Caco-2 (cell line): ENCODE data around the gene EFHC1. TPM values are rescaled to one million over a fixed set of nuclear protein-coding genes. Genes with fewer than 3 reads are reported as not detected.

Source experiments
- BruUV-seq: library from RNA; stranded (reverse); fragments of 400-500 nt; replicated peaks from 2 replicates; lab custom pipeline; 2021; lab: Mats Ljungman, UMichigan
- CTCF ChIA-PET: fragments of 300-600 bp; sonication (Branson Sonifier 250); formaldehyde crosslinking; loops from one replicate; lab custom pipeline; 2022; ENCODE audit warnings: antibody characterized with exemption; lab: Charles Lee
- POLR2A ChIA-PET: fragments of 300-600 bp; sonication (Branson Sonifier 250); formaldehyde crosslinking; loops from one replicate; lab custom pipeline; 2022; ENCODE audit warnings: antibody characterized with exemption; lab: Charles Lee
- DNase-seq, 2 experiments: peaks; one replicate each; pipeline versions ENCODE4 v3.0.0 to v3.0.0-alpha.2; 2020 to 2022
- H3K27me3 ChIP-seq: replicated peaks from 2 replicates; pipeline ENCODE4 v1.6.0; 2011; ENCODE audit warnings: low read length; ENCODE audit not compliant: control insufficient read depth, insufficient read depth
- H3K36me3 ChIP-seq: 2 replicates; pipeline ENCODE4 v1.5.1; 2011; ENCODE audit warnings: low read length; ENCODE audit not compliant: control insufficient read depth, insufficient read depth
- H3K4me1 ChIP-seq: fragments of 250-450 bp; sonication (Bioruptor Pico); 2 replicates; pipeline ENCODE4 v1.5.1; 2020; ENCODE audit warnings: mild to moderate bottlenecking
- H3K4me3 ChIP-seq: 2 replicates; pipeline ENCODE4 v1.5.1; 2011; ENCODE audit warnings: low read depth, mild to moderate bottlenecking, control low read depth, low read length
- H3K9me3 ChIP-seq: fragments of 250-450 bp; sonication (Bioruptor Pico); 2 replicates; pipeline ENCODE4 v1.5.1; 2020; ENCODE audit warnings: mild to moderate bottlenecking, moderate library complexity
- H3K27ac Mint-ChIP-seq: one replicate; pipeline ENCODE4 v1.8.0; 2022; ENCODE audit warnings: mixed read lengths; ENCODE audit not compliant: unreplicated experiment
- H3K27me3 Mint-ChIP-seq: one replicate; pipeline ENCODE4 v1.8.0; 2022; ENCODE audit warnings: mixed read lengths; ENCODE audit not compliant: insufficient read depth, unreplicated experiment
- H3K36me3 Mint-ChIP-seq: one replicate; pipeline ENCODE4 v1.8.0; 2022; ENCODE audit warnings: mild to moderate bottlenecking, mixed read lengths; ENCODE audit not compliant: insufficient read depth, unreplicated experiment
- H3K4me1 Mint-ChIP-seq: one replicate; pipeline ENCODE4 v1.8.0; 2022; ENCODE audit warnings: low read depth, mixed read lengths; ENCODE audit not compliant: unreplicated experiment
- H3K4me3 Mint-ChIP-seq: one replicate; pipeline ENCODE4 v1.8.0; 2022; ENCODE audit warnings: mild to moderate bottlenecking, moderate library complexity, mixed read lengths; ENCODE audit not compliant: unreplicated experiment
- H3K9me3 Mint-ChIP-seq: one replicate; pipeline ENCODE4 v1.8.0; 2022; ENCODE audit warnings: mixed read lengths; ENCODE audit not compliant: unreplicated experiment
- intact Hi-C: fragments of 100-400 bp; cut with micrococcal nuclease; formaldehyde crosslinking; loops from one replicate; pipeline ENCODE4 v1.10.0; 2022; ENCODE audit not compliant: unreplicated experiment
- total RNA-seq: library from RNA; stranded (reverse); gene quantifications from 2 replicates; pipeline ENCODE4 v1.2.3, GENCODE V29; 2022
- TF ChIP-seq, protein P1 (sequence below), 2 experiments: fragments of 200-600 bp in 1 of 2; IDR thresholded peaks; 1 replicate in 1 of 2; 2 replicates in 1 of 2; pipeline versions ENCODE4 v1.5.1 to v1.8.0; 2011 to 2022; ENCODE audit warnings: antibody characterized with exemption in 1 of 2, control low read depth in 1 of 2, inconsistent platforms in 1 of 2, low read depth in 1 of 2, low read length in 1 of 2, mild to moderate bottlenecking in 1 of 2, moderate library complexity in 1 of 2; ENCODE audit not compliant: insufficient read depth in 1 of 2, severe bottlenecking in 1 of 2, unreplicated experiment in 1 of 2

EFHC1 gene
- total RNA-seq, 1 experiment from 2014 or later, result 14.6 TPM

DNA sequence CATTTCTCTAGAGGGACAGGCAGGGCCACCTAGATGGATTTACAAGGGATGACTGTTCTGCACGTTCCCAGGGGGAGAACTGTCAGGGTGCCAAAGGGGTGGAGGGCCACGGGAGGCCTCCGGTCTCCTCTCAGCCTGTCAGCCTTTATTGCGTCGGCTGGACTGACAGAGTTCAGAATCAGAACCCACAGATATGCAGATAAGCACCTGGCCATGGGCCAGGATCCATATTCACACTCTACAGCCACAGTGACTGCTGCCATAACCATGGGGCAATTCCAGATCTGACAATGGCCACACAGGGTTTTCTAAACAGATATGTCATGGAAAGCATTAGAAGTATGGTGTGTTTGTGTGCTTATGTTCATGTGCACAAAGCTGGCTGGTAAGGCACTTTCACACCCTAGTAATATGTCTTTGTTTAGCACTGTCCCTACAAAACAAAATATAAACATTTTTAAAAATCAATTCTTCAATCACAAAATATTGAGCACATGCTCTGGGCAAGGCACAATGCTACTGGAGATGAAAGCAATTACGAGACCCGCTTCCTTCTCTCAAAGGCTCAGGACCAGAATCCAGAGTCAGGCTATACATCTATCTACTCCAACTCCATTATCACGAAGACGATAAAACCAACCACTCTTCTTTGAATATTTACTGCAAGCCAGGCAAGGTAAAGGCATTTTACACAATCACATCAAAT lies 127.7 kb downstream of the EFHC1 start:
- DNase-seq, result no peak
- Mint-ChIP-seq H3K36me3 (no peaks in the 10 kb centered on the region), H3K27ac (no peak overlapping the region), H3K27me3 (no peaks in the 10 kb centered on the region), H3K4me1 (peaks cover 58% of the 10 kb centered on the region), H3K9me3 (no peaks in the 10 kb centered on the region), H3K4me3 (no peak overlapping the region)
- no peaks in the 10 kb centered on the region for H3K36me3 ChIP-seq
- ChIA-PET POLR2A (no interaction called here), CTCF (no interaction called here)
- no peaks in the 10 kb centered on the region for H3K9me3 ChIP-seq
- H3K27me3 ChIP-seq, result no peaks in the 10 kb centered on the region
- TF ChIP-seq, protein P1, sequence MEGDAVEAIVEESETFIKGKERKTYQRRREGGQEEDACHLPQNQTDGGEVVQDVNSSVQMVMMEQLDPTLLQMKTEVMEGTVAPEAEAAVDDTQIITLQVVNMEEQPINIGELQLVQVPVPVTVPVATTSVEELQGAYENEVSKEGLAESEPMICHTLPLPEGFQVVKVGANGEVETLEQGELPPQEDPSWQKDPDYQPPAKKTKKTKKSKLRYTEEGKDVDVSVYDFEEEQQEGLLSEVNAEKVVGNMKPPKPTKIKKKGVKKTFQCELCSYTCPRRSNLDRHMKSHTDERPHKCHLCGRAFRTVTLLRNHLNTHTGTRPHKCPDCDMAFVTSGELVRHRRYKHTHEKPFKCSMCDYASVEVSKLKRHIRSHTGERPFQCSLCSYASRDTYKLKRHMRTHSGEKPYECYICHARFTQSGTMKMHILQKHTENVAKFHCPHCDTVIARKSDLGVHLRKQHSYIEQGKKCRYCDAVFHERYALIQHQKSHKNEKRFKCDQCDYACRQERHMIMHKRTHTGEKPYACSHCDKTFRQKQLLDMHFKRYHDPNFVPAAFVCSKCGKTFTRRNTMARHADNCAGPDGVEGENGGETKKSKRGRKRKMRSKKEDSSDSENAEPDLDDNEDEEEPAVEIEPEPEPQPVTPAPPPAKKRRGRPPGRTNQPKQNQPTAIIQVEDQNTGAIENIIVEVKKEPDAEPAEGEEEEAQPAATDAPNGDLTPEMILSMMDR (IDR thresholded peaks at IDR 0.05; ENCODE audit: insufficient read depth in 1 of 2, low read depth in 1 of 2, low read length in 1 of 2, severe bottlenecking in 1 of 2, unreplicated experiment in 1 of 2), result no peak
- H3K4me1 ChIP-seq, result peaks cover 51% of the 10 kb centered on the region
- no TSS peak for BruUV-seq
- intact Hi-C loops, result no loop called here
- no peak overlapping the region for H3K4me3 ChIP-seq

- H3K4me1 ChIP-seq, result peaks cover 55% of the 10 kb centered on the region
- Mint-ChIP-seq H3K4me3 (no peak overlapping the region), H3K27me3 (no peaks in the 10 kb centered on the region), H3K4me1 (peaks cover 63% of the 10 kb centered on the region), H3K9me3 (no peaks in the 10 kb centered on the region), H3K36me3 (no peaks in the 10 kb centered on the region), H3K27ac (no peak overlapping the region)
- no peaks in the 10 kb centered on the region for H3K27me3 ChIP-seq
- no peak for DNase-seq
- TF ChIP-seq, protein P1 (IDR thresholded peaks at IDR 0.05; ENCODE audit: insufficient read depth in 1 of 2, low read depth in 1 of 2, low read length in 1 of 2, severe bottlenecking in 1 of 2, unreplicated experiment in 1 of 2), result no peak
- CTCF ChIA-PET, result no interaction called here
- H3K4me3 ChIP-seq, result no peak overlapping the region
- POLR2A ChIA-PET, result no interaction called here
- H3K9me3 ChIP-seq, result no peaks in the 10 kb centered on the region
- H3K36me3 ChIP-seq, result no peaks in the 10 kb centered on the region
- intact Hi-C loops, result no loop called here
- BruUV-seq, result no TSS peak
Observed at GRCh38 chr6:52548353-52548713, 128.2 kb downstream of the EFHC1 start.

DNA sequence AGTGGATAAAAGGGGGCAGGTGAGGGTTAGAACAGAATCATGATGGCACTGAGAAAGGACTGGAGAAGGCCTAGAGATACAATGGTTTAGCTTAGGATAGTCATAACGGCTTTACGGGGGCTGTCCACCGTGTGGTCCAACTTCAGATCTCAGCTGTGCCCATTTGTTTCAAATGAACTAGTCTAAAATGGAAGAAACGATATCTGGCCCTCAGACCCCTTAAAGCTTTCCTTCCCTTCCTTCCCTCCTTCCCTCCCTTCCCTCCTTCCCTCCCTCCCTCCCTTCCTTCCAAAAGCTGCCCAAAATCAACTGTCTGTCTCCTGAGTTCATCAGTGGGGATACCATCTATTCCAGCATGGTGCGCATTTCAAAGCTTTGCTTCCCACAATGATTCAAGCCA lies 128.9 kb downstream of the EFHC1 start:
- BruUV-seq, result no TSS peak
- Mint-ChIP-seq H3K36me3 (no peaks in the 10 kb centered on the region), H3K4me1 (peaks cover 60% of the 10 kb centered on the region), H3K4me3 (no peak overlapping the region), H3K27me3 (no peaks in the 10 kb centered on the region), H3K27ac (no peak overlapping the region), H3K9me3 (no peaks in the 10 kb centered on the region)
- intact Hi-C loops, result no loop called here
- Histone ChIP-seq H3K4me3 (no peak overlapping the region), H3K9me3 (no peaks in the 10 kb centered on the region), H3K36me3 (no peaks in the 10 kb centered on the region), H3K27me3 (no peaks in the 10 kb centered on the region), H3K4me1 (peaks cover 49% of the 10 kb centered on the region)
- no peak for DNase-seq
- TF ChIP-seq, protein P1 (IDR thresholded peaks at IDR 0.05; ENCODE audit: insufficient read depth in 1 of 2, low read depth in 1 of 2, low read length in 1 of 2, severe bottlenecking in 1 of 2, unreplicated experiment in 1 of 2), result no peak
- POLR2A ChIA-PET, result no interaction called here
- CTCF ChIA-PET, result no interaction called here
